Activated CD4-positive, CD25-positive, alpha-beta regulatory T cell treated with anti-CD3 and anti-CD28 coated beads, Interleukin-2, amount 50 U/mL, for 16 hours (primary cell): ENCODE measurements around the gene DNAJA2.
A peak's percentile ranks its signal among the peaks of the same experiment; 100 is the strongest.

ENCODE experiments used
- DNase-seq: peaks from one replicate; pipeline ENCODE4 v3.0.0-alpha.2; 2020; ENCODE audit warnings: low read depth, low spot score

DNAJA2 gene

GRCh38 chr16:46928811-46929210, 44.7 kb downstream of the DNAJA2 start:
- DNase-seq = no peak

GRCh38 chr16:46927273-46927672, 46.2 kb downstream of the DNAJA2 start:
- DNase-seq = no peak

- DNase-seq = no peak
Observed at GRCh38 chr16:46926470-46927225, 46.8 kb downstream of the DNAJA2 start.

GRCh38 chr16:46924402-46924801, 49.1 kb downstream of the DNAJA2 start:
- no peak for DNase-seq

GRCh38 chr16:46923513-46924295, 49.8 kb downstream of the DNAJA2 start:
- DNase-seq = no peak

- no peak for DNase-seq
Observed at GRCh38 chr16:46922239-46922638, 51.2 kb downstream of the DNAJA2 start.

GRCh38 chr16:46920402-46921068, 52.9 kb downstream of the DNAJA2 start:
- DNase-seq = no peak

GRCh38 chr16:46918905-46919792, 54.3 kb downstream of the DNAJA2 start:
- DNase-seq = no peak

- no peak for DNase-seq
Observed at GRCh38 chr16:46918400-46918799, 55.1 kb downstream of the DNAJA2 start.

GRCh38 chr16:46916980-46917379, 56.5 kb downstream of the DNAJA2 start:
- no peak for DNase-seq

GRCh38 chr16:46915483-46916025, 57.9 kb downstream of the DNAJA2 start:
- DNase-seq = no peak

- DNase-seq = no peak
Observed at GRCh38 chr16:46914556-46915201, 58.8 kb downstream of the DNAJA2 start.

- DNase-seq = no peak
Observed at GRCh38 chr16:46911650-46912049, 61.8 kb downstream of the DNAJA2 start.

- DNase-seq = no peak
Observed at GRCh38 chr16:46911038-46911437, 62.4 kb downstream of the DNAJA2 start.

- DNase-seq = peak; percentile 53
Observed at GRCh38 chr16:46908540-46909372, 64.7 kb downstream of the DNAJA2 start.

GRCh38 chr16:46907061-46907774, 66.3 kb downstream of the DNAJA2 start:
- no peak for DNase-seq

- no peak for DNase-seq
Observed at GRCh38 chr16:46906360-46907060, 67.0 kb downstream of the DNAJA2 start.
